GM21447 (cell line): ENCODE results near the gene SHB.
"Not testable (repeated sequence)": the region's sequence is repeated elsewhere in the genome, so short reads cannot be mapped to it uniquely, and the experiment has no call there.

Experiments
- ATAC-seq: cut with Tn5 transposase; IDR thresholded peaks from one replicate; pipeline ENCODE4 v1.9.1; 2021; ENCODE audit not compliant: unreplicated experiment

SHB gene

DNA sequence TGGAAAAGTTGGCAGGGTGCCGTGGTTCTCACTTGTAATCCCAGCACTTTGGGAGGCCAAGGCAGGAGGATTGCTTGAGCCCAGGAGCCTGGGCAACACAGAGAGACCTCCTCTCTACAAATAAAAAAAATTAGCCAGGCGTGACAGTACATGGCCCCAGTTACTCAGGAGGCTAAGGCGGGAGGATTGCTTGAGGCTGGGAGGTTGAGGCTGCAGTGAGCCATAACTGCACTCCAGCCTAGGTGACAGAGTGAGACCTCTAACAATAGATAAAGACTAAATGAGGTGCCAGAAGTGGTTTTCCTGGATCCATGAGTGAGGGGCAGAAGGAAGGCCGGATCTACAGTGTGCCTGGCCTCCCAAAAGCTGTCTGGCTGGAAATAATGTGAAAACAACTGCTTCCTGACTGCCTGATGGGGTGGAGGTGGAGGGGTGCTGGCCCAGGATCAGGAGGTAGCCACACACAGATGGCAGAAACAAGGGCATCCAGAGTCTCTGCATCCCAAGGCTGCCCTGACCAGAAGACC lies 4.1 kb downstream of the SHB start:
- no peak for ATAC-seq

DNA sequence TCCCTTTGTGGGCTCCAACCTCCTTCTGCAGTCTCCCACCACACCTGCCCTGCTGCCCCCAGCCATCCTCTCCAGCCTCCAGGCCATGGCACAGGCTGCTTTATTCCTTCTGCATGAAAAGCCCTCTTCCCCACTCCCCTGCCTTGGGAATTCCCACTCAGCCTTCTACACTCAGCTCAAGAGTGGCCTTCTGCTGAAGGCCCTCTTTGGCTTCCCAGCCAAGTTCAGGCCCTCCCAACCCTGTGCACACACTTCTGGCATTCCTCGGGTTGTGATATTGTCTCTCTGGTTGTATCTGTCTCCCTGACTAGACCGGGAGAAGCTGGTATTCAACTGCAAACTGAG lies 5.7 kb downstream of the SHB start:
- no peak for ATAC-seq

DNA sequence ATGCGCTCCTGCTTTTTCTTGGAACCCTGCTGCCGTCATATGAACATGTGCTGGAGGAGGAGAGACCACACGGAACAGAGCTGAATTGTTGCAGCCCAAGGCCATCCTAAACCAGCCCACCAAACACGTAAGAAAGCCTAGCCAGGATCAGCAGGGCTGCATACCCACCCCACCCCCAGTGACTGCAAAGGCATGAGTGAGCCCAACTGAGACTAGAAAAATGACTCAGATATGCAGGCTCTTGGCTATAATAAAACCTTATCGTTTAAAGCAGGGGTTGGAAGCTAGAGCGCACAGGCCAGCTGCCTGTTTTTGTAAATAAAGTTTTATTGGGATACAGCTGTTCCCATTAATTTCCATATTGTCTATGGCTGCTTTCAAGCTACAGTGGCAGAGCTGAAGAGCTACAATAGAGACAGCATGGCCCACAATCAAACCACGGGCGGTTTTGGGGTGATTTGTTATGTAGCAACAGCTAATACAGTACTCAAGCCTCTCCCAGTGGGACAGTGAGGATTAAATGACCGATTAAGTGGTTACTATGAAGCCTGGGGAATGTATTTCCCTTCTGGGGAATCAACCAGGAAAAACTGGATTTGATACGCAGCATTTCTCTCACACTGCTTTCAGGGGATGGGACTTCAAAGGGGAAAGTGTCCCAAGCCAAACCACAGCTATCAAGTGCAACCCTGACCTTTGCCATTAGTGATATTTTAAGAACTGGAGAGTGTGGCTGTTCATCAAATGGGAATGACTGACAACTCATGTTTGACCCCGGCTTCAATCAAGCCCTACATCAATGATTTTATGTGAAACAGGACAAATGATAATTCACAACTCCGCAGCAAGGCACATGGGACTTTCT lies 6.3 kb downstream of the SHB start:
- no peak for ATAC-seq

DNA sequence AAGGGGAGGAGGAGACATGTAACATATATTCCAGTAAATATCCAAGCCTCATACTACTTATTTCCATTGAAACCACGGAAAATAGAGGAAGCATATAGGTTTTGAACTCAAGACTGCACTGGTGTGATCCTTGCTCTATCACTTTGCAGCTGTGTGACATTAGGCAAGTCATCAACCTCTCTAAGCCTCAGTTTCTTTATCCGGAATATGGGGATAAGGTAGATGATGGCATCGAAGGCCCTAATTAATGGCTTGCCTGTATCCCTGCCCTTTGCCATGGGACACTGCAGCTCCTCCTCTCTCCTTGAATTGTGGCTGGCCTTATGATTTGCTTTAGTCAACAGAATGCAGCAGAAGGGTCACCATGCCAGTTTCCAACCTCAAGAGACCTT lies 6.9 kb downstream of the SHB start:
- no peak for ATAC-seq

DNA sequence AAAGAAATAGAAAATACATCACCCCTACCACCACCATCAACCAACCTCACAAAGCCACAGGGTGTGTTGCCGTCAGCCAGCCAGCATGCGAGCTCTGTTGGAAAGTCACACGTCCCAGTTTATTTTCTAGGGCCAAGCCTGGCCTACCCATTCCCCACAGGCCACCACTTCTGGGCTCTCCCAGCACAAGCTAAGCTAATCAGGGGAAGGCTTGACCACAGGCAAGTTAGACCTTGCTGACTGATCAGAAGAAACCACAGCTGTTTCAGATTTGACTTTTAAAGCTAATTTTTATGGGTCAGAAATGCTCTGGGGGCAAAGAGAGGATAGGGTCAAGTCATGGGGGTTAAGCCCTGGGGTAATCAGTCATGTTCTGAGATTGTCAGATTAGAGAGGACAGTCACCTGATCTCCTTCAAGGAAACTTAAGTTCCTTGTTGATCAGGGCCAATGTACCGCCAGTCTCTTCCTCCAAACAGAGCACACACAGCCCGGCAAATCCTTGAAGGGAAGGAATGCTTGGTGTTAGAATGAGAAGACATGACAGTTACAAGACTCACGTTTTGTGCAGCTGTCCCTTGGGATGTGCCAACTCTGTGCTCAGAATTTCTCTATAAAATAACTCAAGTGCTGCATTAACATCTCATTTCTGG lies 7.6 kb downstream of the SHB start:
- ATAC-seq = peak; percentile 66

DNA sequence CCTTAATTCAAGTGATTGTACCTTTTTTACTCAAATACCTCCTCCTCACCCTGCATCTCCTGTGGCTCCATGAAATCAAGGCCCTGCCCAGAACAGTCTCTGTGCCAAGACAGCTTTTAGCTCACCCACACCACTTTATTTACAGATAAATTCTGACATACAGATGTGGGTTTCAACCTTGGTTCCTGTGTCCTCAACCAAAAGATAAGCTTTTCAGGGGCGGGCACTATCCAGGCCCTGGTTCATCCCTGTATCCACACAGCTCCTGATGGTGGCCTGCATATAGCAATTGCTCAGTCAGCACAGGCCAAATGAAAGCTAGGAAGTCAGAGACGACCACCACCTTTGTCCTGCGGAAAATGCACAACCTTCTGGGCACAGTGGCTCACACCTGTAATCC lies 8.3 kb downstream of the SHB start:
- ATAC-seq = no peak

DNA sequence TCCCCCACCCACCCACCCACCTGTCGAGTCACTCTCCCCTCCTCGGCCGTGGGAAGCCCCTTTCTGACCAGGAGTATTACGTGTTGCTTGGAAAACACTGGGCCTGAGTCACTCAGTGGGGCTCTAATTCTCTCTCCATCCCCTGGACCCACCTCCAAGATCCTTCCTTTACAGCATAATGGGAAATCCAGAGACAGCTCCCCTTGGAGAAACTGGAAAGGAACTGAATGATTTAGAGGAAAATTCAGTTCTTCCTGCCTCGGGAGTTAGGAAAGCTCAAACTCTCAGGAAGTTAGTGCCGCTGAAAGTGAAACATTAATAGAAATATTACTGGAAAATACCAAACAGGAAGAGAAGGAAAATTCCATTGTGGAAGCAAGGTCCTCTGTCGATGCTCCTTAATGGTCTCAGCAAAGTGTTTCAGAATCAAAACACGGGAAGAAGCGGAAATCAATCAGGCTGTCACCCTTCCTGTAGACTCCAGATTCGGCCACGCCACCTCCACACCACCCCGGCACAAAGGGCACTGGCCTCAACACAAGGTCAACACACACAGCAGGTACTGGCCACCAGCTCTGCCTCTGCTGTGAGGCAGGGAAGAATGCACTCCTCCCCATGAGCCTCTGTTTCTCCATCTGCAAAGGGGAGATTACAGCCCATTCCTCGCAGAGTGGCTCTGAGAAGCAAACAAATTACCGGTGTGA lies 9.6 kb downstream of the SHB start:
- ATAC-seq = no peak

DNA sequence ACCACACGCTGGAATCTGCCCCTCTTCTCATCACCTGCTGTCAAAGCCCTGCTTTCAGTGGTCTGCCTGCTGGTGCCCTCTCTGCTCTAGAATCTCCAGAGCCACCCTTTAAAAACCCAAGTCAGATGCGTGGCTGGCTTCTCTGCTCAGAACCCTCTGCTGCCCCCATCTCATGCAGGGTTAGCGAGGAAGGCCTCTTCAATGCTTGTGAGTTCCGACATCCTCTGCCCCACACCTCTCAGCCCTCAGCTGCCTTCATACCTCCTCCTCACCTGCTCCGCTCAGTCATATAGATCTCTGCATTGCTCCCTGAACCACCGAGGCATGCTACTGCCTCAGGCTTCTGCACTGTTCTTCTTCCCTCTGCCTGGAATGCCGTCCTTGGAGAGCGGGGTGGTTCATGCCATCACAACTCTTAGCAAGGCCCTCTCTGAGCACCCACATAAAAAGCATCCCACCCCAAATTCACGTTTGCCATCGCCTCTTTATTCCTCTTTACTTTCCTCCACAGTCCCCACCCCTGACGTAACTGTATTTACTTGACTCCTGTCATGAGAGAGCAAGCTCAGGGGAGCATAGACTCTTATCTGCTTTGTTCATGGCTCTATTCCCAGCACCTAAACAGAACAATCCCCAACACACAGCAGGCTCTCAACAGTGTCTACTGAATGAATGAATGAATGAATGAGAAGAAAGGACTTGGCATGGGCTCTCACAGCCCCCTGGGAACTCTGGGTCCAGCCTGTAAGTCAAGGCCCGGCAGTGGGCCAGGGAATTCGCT lies 10.4 kb downstream of the SHB start:
- ATAC-seq = no peak

DNA sequence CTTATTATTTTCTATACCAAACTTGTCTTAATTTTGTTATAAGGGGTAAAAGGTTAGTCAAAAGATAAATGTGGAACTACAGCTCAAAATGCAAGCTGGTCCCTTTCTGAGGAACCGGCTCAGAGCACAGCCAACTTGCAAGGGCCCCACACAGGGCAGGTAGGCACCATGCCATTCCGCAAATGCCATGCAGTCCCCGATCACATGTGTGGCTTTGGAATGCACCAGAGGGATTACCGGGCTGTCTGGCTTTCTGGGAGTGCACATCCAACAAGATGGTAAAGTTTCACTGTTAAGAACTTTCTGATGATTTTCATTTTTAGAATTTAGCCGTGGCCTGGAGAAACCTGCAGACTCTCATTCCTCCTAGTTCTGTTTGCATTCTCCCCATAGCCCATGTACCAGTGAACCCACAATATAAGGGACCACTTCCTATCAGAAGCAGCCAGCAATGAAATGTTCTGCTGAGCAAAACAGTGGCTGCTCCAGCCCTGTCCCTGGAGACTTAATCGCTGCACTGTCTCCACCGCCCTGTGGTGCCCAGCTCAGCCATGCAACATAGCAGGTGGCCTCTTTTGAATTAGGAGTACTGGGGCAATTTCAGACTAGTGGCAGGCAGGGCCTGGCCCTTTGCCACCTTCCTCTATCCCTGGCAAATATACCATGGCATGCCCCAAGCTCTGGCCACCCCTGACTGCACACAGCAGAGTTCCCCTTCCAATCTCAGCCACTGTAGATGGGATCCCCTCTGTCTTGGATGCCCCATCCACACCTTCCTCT lies 11.4 kb downstream of the SHB start:
- no peak for ATAC-seq

DNA sequence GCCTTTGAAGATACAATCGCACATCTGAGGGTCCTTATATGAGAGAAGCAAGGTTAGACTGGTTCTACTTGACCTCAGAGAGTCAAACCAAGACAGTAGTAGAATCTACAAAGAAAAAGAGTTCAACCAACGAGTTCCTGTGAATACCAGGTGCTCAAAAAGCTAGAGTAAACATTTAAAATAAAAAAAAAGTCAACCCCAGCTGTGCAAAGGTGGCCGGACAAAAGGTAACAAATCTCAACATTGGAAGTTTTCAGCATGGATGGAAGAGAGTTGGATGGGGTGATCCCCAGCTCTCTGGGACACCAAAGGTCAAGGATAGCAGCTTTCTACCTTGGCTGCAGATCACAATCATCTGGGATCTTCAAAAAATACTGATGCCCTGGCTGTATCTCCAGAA lies 14.4 kb downstream of the SHB start:
- no peak for ATAC-seq

DNA sequence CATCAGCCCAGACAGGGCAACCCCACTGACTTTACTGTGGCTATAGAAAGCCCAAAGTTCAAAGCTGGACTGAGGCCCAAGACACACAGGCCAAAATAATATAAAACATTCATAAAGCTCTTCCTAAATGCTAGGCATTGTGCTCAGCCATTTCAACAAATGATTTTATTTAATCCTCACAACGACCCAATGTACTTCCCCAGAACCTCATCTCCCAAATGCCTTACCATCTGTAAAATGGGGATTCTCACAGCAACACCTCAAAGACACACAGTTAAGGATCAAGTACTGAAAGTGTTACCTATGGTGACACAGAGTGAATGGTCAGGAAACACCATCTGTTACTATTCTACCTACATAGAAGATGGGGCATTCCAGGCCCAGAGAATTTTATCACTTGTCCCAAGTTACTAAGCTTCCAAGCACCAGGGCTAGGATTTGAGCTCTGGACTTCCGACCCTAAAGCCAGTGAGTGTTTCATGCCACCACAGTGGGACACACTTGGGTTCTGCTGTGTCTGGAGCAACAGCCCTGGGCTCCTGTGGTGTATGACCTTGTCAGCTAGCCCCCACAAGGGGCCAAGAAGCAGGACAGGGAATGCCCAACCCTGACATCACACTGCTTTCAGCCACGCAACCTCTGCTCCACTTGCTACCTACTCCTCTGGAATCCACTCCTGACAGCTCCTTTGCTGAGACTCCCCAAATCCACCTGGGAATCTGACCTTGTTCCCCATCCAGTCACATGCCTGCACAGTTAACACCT lies 15.1 kb downstream of the SHB start:
- ATAC-seq = peak; percentile 67

DNA sequence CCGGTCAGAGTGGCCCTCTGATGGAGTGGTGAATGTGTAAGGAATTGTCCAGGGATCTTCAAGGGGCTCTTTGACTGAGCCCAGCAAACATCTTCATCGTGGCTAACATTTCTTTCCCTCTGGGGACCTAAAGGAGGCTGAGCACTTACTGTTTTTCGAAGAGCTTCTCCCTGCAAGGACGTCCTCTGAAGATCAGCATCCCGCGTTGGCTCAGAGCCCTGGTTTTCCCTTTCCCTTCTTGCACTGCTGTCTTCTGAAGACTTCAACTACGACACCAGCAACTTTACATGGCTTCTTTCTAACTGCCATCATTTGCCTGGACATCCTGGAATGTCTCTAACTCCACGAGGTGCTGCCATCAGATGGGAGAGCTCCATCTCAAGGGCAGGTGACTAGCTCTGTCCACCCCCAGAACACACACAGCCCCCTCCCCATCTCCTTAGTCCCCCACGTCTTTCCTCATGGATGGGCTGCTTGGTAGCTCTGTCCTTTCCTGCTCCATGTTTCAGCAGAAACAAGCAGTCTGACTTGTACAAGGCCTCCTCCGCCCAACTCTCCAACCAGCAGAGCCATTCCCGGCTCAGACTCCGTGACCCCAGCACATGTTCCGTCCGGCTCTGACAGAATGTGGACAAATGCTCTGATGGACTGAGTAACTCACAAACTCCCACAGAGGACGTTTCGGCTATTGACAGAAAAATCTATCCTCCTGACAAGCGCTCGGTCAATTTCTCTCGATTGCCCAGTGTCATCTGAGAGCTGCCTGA lies 17.1 kb downstream of the SHB start:
- ATAC-seq = no peak

DNA sequence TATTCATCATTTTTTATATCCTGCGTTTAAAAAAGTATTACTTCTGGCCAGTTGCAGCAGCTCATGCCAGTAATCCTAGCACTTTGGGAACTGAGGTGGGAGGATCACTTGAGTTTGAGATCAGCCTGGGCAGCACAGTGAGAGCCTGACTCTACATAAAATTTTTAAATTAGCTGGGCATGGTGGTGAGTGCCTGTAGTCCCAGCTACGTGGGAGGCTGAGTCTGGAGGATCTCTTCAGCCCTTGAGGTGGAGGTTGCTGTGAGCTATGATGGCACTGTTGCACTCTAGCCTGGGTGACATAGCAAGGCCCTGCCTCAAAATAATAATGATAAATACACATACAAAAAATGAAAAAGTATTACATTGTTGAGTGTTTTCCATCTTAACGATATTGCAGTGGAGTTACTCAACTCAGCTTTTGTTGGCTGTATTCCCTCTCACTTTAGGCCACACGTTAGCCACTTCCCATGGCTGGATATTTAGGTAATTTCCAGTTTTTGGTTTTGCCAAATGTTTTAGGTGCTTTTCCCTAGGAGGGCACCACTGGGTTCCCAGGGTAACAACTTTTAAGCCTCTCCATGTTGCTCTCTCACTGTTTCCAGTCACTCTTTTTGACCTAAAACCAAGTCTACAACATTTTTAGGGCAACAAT lies 20.6 kb downstream of the SHB start:
- ATAC-seq = no peak

DNA sequence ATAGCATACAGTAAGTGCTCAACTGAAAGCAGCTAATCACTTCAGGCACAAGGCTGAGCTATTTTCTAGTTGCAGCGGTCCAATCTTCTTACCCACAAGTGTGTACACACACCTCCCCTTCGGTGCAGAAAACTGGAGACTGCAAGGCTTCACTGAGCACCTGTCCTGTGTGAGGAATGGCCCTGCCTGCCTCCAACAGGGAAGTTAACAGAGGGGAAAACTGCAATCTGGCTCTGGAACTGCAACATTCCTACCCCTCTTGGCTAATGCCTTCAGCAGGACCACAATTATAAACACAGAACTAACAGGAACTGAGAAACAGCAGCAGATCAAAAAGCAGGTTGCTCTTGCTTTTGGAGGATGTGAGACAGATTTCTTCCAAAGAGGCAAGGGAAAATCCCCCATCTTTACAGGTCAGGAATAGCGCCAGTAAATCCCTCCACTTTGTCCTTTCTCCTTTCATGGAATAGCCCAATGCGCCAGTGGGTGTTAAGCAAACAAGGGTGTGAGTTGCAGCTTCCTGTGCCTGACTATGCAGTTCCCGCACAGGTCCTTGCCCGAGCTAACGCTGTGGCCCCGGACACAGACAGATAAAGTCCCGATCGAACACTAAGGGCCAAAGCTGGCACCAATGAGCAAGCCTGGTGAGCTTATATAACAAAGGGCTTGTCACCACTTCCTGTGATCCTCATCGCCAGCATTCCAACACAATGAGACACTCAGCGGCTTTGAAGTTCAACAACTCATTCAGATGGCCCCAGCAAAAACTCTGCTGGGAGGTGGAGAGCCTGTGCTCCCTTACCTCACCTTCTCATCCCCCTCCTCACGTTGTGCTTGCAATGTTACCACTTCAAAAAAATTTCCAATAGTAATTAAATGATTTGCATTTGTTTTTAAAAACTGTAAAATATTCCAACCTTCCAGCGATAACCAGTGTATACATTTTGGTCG lies 21.5 kb downstream of the SHB start:
- peak; percentile 61 for ATAC-seq

DNA sequence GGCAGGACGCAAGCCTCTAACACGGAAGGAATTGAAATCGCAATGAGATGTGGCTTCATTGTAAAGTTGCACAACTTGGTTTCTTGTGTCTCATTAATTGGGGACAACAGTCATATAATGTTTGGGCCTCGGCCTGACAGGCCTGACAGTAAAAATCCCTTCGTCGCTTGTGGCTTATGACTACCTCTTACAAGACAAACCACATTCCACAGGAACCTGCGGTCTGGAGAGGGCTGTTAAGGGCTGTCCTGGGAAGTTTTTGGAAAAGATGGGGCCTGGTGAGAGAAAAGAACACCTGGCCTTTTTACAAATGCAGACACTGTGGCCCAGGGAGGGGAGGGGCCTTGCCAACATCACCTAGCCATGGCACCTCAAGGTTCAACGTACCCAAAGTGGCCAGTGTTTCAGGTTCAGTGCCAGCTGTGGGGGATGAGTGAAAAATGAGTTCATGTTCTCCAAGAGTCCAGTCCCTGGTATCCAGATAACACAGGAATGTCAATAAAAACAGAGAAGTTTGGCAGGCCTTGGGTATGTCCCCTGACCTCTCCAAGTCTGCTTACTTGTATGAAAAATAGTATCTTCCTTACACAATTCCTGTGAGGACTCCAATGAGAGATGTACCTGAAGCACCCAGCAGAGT lies 22.2 kb downstream of the SHB start:
- ATAC-seq = no peak

DNA sequence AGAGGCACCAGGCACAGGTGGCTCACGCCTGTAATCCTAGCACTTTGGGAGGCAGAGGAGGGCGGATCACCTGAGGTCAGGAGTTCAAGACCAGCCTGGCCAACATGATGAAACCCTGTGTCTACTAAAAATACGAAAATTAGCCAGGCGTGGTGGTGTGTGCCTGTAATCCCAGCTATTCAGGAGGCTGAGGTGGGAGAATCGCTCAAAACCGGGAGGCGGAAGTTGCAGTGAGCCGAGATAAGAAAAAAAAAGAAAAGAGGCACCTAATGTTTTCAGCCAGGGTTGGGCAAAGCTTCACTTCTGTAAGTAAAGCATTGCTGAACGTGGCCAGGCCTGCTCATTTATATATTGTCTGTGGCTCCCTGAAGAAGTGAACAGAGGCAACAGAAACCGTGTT lies 23.1 kb downstream of the SHB start:
- not testable (repeated sequence) for ATAC-seq

DNA sequence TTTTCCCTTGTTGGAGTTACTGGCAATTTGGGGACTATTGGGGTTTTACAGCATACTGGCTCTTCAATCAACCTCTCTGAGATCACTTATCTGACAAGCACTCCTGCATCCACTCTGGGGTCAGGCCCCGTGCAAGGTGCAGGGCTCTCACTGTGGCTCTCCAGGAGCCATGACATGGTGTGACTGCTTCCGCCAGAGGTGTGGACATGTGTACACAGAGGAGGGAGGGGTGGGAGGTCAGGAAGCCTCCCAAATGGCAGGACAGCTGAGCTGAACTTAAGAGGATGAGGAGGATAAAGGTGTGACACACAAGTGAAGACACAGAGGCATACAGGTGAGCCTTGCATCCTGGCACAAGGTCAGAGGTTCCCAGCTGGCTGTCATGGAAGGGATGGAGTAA lies 24.3 kb downstream of the SHB start:
- no peak for ATAC-seq
